KMS-11 (cell line): ENCODE results near the gene SLC30A9.

Source experiments
- H2AFZ ChIP-seq: fragments of 200-600 bp; sonication (generic); 2 replicates; pipeline ENCODE4 v1.6.1; 2016; ENCODE audit warnings: antibody characterized with exemption, mixed run types, low read depth
- H3K27ac ChIP-seq: fragments of 200-600 bp; sonication (generic); 2 replicates; pipeline ENCODE4 v1.6.1; 2016; ENCODE audit warnings: mild to moderate bottlenecking, mixed run types
- H3K27me3 ChIP-seq: fragments of 200-600 bp; sonication (generic); 2 replicates; pipeline ENCODE4 v1.6.1; 2017; ENCODE audit warnings: mild to moderate bottlenecking, low read depth, mixed run types, moderate library complexity; ENCODE audit not compliant: insufficient read depth
- H3K36me3 ChIP-seq: fragments of 200-600 bp; sonication (generic); 2 replicates; pipeline ENCODE4 v1.6.1; 2017; ENCODE audit warnings: mild to moderate bottlenecking, mixed run types; ENCODE audit not compliant: insufficient read depth
- H3K4me1 ChIP-seq: fragments of 200-600 bp; sonication (generic); 2 replicates; pipeline ENCODE4 v1.6.1; 2016; ENCODE audit warnings: mild to moderate bottlenecking, low read depth, mixed run types; ENCODE audit not compliant: poor library complexity, severe bottlenecking
- H3K4me2 ChIP-seq: fragments of 200-600 bp; sonication (generic); 2 replicates; pipeline ENCODE4 v1.7.0; 2016; ENCODE audit warnings: mild to moderate bottlenecking, mixed run types
- H3K4me3 ChIP-seq: fragments of 200-600 bp; sonication (generic); IDR thresholded peaks from 2 replicates; pipeline ENCODE4 v1.6.1; 2017; ENCODE audit warnings: low read depth, low read length, mixed read lengths; ENCODE audit not compliant: insufficient read depth
- H3K79me2 ChIP-seq: fragments of 200-600 bp; sonication (generic); 2 replicates; pipeline ENCODE4 v1.6.1; 2016; ENCODE audit warnings: low read depth, mixed run types; ENCODE audit not compliant: insufficient read depth
- H3K9ac ChIP-seq: fragments of 200-600 bp; sonication (generic); 2 replicates; pipeline ENCODE4 v1.6.1; 2016; ENCODE audit warnings: mild to moderate bottlenecking, mixed run types
- H4K20me1 ChIP-seq: fragments of 200-600 bp; sonication (generic); 2 replicates; pipeline ENCODE4 v1.6.1; 2016; ENCODE audit warnings: mild to moderate bottlenecking, mixed run types; ENCODE audit not compliant: insufficient read depth
- CTCF ChIP-seq: fragments of 200-600 bp; sonication (generic); conservative IDR thresholded peaks from 2 replicates; pipeline ENCODE4 v1.6.1; 2017; ENCODE audit warnings: low read depth, mild to moderate bottlenecking, antibody characterized with exemption, low read length, moderate library complexity, mixed read lengths

SLC30A9 gene

GRCh38 chr4:41989994-41990364 lies 351 bp upstream of the SLC30A9 start:
- H3K4me2 ChIP-seq = peak overlapping the region; percentile 67
- H3K9ac ChIP-seq = no peak overlapping the region
- peaks cover 16% of the 10 kb centered on the region; the same call in 1 of the 2 replicates for H3K79me2 ChIP-seq
- peaks cover 7% of the 10 kb centered on the region for H3K4me1 ChIP-seq
- no peaks in the 10 kb centered on the region for H3K36me3 ChIP-seq
- no peaks in the 10 kb centered on the region for H4K20me1 ChIP-seq
- no peak for TF ChIP-seq CTCF
- peak overlapping the region; percentile 83; the same call in 1 of the 2 replicates for H2AFZ ChIP-seq
- no peak overlapping the region for H3K4me3 ChIP-seq
- H3K27ac ChIP-seq = no peak overlapping the region
- no peaks in the 10 kb centered on the region for H3K27me3 ChIP-seq

- Histone ChIP-seq H3K4me3 (no peak overlapping the region), H3K4me1 (peaks cover 7% of the 10 kb centered on the region), H3K4me2 (no peak overlapping the region; the same call in 1 of the 2 replicates), H3K79me2 (peaks cover 16% of the 10 kb centered on the region; the same call in 1 of the 2 replicates), H2AFZ (no peak overlapping the region), H4K20me1 (no peaks in the 10 kb centered on the region), H3K27ac (no peak overlapping the region), H3K36me3 (no peaks in the 10 kb centered on the region), H3K9ac (no peak overlapping the region), H3K27me3 (no peaks in the 10 kb centered on the region)
- TF ChIP-seq CTCF = no peak
Observed at GRCh38 chr4:41991916-41992767, 1.8 kb downstream of the SLC30A9 start.

- H3K4me1 ChIP-seq = peaks cover 7% of the 10 kb centered on the region
- H3K4me3 ChIP-seq = no peak overlapping the region
- H3K36me3 ChIP-seq = no peaks in the 10 kb centered on the region
- H4K20me1 ChIP-seq = no peaks in the 10 kb centered on the region
- no peak overlapping the region for H3K27ac ChIP-seq
- no peak overlapping the region for H2AFZ ChIP-seq
- H3K27me3 ChIP-seq = no peaks in the 10 kb centered on the region
- H3K79me2 ChIP-seq = peaks cover 16% of the 10 kb centered on the region; the same call in 1 of the 2 replicates
- H3K9ac ChIP-seq = no peak overlapping the region
- H3K4me2 ChIP-seq = no peak overlapping the region
- TF ChIP-seq CTCF = no peak
Observed at GRCh38 chr4:41992967-41993857, 2.9 kb downstream of the SLC30A9 start.

- H3K27ac ChIP-seq = no peak overlapping the region
- H3K79me2 ChIP-seq = peaks cover 16% of the 10 kb centered on the region; the same call in 1 of the 2 replicates
Observed at GRCh38 chr4:41994461-41994985, 4.2 kb downstream of the SLC30A9 start.

More at GRCh38 chr4:41994461-41994985, 4.2 kb downstream of the SLC30A9 start:
- no peak overlapping the region for H2AFZ ChIP-seq
- no peak overlapping the region for H3K9ac ChIP-seq
- H4K20me1 ChIP-seq = no peaks in the 10 kb centered on the region
- no peak overlapping the region for H3K4me2 ChIP-seq
- H3K36me3 ChIP-seq = no peaks in the 10 kb centered on the region
- H3K4me3 ChIP-seq = no peak overlapping the region
- TF ChIP-seq CTCF = no peak
- peaks cover 7% of the 10 kb centered on the region for H3K4me1 ChIP-seq
- no peaks in the 10 kb centered on the region for H3K27me3 ChIP-seq
